Activated CD4-positive, alpha-beta T cell treated with anti-CD3 and anti-CD28 coated beads, Interleukin-10, Interleukin-2, amounts not matched to agents 100 ng/mL and 50 ng/mL, durations not matched to agents 16 hours and 8 hours (primary cell): ENCODE measurements around the gene BFAR.
"Not testable (repeated sequence)": the region's sequence is repeated elsewhere in the genome, so short reads cannot be mapped to it uniquely, and the experiment has no call there.

ENCODE experiments used
- DNase-seq: peaks from one replicate; pipeline ENCODE4 v3.0.0-alpha.2; 2020

The BFAR gene, protein sequence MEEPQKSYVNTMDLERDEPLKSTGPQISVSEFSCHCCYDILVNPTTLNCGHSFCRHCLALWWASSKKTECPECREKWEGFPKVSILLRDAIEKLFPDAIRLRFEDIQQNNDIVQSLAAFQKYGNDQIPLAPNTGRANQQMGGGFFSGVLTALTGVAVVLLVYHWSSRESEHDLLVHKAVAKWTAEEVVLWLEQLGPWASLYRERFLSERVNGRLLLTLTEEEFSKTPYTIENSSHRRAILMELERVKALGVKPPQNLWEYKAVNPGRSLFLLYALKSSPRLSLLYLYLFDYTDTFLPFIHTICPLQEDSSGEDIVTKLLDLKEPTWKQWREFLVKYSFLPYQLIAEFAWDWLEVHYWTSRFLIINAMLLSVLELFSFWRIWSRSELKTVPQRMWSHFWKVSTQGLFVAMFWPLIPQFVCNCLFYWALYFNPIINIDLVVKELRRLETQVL

DNA sequence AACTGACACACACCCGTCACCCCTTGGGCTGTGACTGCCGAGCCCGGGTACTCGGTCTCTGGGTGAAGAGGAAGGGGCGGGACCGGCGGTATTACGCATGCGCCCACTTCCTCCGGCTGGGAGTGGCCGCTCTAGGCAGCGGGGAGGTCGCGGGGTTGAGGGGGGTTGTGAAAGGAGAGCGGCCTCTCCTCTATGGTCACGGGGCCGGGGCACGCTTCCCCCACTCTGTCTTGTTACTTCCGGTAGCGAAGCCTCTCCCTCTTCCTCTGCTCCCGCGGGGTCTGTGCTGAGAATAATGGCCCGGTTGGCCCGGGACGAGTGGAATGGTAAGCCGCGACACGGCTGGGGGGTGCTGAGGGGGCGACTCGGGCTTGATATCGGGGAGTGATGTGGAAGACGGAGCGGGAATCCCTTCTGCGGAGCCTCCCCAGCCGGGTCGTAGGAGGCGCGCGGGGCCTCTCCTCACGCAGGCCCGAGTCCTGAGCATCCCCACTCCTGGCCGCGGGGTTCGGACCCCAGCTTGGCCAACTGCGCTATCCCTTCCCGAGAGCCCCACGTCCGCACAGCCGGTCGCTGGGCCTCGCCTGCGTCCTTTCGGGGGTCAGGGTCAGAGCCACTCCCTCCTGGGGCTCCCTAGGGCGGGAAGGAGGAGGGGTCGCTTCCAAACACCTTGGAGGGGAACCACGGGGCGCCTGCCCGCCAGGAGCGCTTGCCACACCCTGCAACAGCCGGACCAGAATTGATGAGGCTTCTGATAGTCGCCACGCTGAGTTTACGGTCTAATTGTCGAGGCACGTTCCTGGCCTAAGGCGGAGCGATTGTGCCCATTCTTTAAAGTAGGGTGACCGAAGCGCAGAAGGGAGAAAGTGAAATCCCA lies at the start of gene BFAR:
Gene BFAR, plus strand, starts transcription at position 259 of the 877 bp plus-strand sequence. CDS start 11,396 bp downstream, outside the sequence.
- peak; percentile 99 for DNase-seq

DNA sequence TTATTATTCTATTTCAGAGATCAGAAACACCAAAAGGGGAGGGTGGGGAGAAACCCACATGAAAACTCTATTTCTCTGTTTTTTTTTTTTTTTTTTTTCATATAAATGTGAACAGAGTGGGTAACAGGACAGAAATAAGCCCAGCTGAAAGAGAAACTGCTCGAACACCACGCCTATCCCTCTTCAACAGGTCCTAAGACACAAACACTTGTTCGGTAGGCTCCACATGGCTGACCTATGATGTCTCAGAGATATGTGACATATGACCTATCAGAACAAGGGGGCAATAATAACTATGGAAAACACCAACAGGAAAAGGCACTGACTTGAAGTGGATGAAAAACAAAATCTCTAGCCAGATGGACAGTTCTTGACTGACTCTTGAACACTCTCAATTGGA lies 47.5 kb upstream of the BFAR start:
- no peak for DNase-seq

DNA sequence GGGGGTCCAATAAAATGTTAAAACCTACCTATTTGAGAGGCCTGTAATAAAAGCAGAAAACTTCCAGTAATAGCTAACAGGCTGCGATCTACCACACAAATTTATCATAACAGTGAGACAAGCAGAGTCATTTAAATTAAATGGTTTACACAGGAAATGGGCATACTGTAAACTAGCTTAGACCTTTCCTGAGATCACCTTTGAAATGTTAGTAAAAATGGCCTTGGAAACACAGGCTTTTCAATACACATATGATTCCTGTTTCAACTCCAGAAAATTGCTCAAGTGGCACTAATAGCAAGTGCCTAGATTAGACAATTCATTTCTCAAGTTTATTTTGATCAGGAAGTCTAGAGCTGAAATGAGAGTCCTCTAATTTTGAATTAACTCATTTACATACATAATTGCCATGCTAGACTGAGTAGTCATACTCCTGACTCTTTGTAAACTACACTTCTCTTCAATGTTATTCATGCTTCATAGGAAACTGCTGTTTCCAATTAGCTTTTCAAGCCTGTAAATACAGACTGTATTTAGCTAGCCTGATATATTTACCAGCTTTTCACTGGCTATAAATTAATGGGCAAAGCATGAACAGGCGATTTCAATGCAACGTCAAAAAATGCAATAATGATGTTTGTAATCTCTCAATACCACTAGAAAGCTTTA lies 46.0 kb upstream of the BFAR start:
- DNase-seq = no peak

GRCh38 chr16:14600164-14600563 lies 32.6 kb upstream of the BFAR start:
- peak; percentile 4 for DNase-seq

GRCh38 chr16:14602443-14602963 lies 30.2 kb upstream of the BFAR start:
- DNase-seq = no peak

DNA sequence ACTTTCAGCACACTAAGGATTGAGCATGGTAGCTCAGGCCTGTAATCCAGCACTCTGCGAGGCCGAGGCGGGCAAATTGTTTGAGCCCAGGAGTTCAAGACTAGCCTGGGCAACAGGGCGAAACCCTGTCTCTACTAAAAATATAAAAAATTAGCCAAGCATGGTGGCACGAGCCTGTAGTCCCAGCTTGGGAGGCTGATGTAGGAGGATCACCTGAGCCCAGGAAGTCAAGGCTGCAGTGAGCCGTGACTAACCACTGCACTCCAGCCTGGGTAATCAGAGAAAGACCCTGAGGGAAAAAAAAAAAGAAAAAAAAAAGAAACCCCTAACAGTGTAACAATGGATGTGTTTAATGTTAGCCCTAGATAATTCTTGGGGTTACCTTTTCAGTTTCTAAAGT lies 26.6 kb upstream of the BFAR start:
- no peak for DNase-seq

- no peak for DNase-seq
These were observed 24.6 kb upstream of the BFAR start for GRCh38 chr16:14608111-14608566.

- no peak for DNase-seq
These were observed 24.1 kb upstream of the BFAR start for GRCh38 chr16:14608604-14609003.

GRCh38 chr16:14609716-14610115 lies 23.0 kb upstream of the BFAR start:
- DNase-seq = no peak

GRCh38 chr16:14611660-14612059 lies 21.1 kb upstream of the BFAR start:
- no peak for DNase-seq

- no peak for DNase-seq
These were observed 18.8 kb upstream of the BFAR start for GRCh38 chr16:14613991-14614390.

GRCh38 chr16:14616280-14616679 lies 16.5 kb upstream of the BFAR start:
- no peak for DNase-seq

GRCh38 chr16:14618566-14618965 lies 14.2 kb upstream of the BFAR start:
- no peak for DNase-seq

DNA sequence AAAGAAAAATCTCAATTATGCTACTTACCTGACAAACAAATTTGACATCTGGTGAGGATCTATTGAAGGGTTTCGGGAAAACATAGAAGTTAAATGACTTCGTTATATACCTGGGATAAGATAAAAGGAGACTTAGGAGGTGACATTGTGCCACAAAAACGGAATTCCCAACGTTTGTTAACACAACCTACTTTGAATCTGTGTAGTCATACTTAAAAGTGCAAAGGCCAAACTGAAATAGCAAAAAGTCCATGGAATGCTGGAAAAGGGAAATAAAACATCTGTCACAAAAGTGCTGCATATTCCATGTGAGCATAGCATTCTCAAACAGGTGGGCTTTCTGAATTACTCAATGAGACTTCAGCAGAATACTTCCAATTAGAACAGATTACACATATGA lies 5.7 kb upstream of the BFAR start:
- DNase-seq = no peak

- no peak for DNase-seq
These were observed 3.7 kb upstream of the BFAR start for GRCh38 chr16:14628806-14629611.

- DNase-seq = peak; percentile 27
These were observed 3.2 kb upstream of the BFAR start for GRCh38 chr16:14629612-14629918.

GRCh38 chr16:14629919-14630619 lies 2.7 kb upstream of the BFAR start, which contains the start of gene PARN:
Gene PARN, minus strand, starts transcription at chr16:14630260. Its CDS starts 135 bp downstream, at chr16:14630125.
- DNase-seq = peak; percentile 98

DNA sequence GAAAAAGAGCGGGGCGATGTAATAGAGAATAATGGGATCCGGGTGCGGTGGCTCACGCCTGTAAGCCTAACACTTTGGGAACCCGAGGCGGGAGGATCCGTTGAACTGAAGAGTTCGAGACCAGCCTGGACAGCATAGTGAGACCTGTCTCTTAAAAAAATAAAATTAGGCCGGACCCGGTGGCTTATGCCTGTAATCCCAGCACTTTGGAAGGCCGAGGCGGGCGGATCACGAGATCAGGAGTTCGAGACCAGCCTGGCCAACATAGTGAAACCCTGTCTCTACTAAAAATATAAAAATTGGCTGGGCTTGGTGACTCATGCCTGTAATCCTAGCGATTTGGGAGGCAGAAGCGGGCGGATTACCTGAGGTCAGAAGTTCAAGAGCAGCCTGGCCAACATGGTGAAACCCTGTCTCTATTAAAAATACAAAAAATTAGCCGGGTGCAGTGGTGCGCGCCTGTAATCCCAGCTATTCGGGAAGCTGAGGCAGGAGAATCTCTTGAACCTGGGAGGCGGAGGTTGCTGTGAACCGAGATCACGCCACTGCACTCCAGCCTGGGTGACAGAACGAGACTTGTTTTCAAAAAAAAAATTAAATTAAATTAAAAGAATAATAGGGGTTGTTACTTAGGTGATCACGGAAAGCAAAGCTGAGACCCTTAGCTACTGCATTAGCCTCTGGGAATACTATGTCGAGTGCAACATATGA lies 2.0 kb upstream of the BFAR start:
- not testable (repeated sequence) for DNase-seq

DNA sequence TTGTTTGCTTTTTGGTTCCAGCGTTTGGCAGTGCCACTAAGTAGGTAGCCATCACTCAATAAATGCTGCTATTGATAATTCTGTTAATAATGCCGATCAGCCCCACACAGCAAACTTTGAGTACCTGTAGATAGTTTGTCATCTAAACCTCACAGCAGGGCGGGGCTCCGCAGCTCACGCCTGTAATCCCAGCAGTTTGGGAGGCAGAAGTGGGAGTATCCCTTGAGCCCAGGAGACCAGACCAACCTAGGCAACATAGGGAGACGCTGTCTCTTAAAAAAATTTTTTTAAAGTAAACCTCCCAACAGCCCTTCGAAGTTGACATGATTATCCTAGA lies 1.6 kb downstream of the BFAR start:
- DNase-seq = no peak

GRCh38 chr16:14635395-14636165 lies 2.8 kb downstream of the BFAR start:
- DNase-seq = no peak
